ENCODE results near the gene INTS7.
"Not testable (repeated sequence)": the region's sequence is repeated elsewhere in the genome, so short reads cannot be mapped to it uniquely, and the experiment has no call there.

The INTS7 gene

GRCh38 chr1:212034516-212035122 is 738 bp downstream of the INTS7 start:
- no peak for DNase-seq

- DNase-seq: no peak
Observed at GRCh38 chr1:212030936-212031528, 4.3 kb downstream of the INTS7 start.

- DNase-seq: not testable (repeated sequence)
Observed at GRCh38 chr1:212027727-212028126, 7.6 kb downstream of the INTS7 start.

GRCh38 chr1:212024469-212025149 is 10.7 kb downstream of the INTS7 start:
- DNase-seq: no peak

GRCh38 chr1:212022908-212023307 is 12.4 kb downstream of the INTS7 start:
- DNase-seq: not testable (repeated sequence)

- no peak for DNase-seq
Observed at GRCh38 chr1:212021563-212021962, 13.8 kb downstream of the INTS7 start.

- DNase-seq: no peak
Observed at GRCh38 chr1:212020975-212021374, 14.4 kb downstream of the INTS7 start.

- no peak for DNase-seq
Observed at GRCh38 chr1:212013672-212014071, 21.7 kb downstream of the INTS7 start.

GRCh38 chr1:212012034-212012740 is 23.2 kb downstream of the INTS7 start:
- peak; percentile 41 for DNase-seq

- DNase-seq: no peak
Observed at GRCh38 chr1:212010004-212010403, 25.4 kb downstream of the INTS7 start.

GRCh38 chr1:212009561-212009960 is 25.8 kb downstream of the INTS7 start:
- DNase-seq: no peak

- DNase-seq: no peak
Observed at GRCh38 chr1:212007886-212008285, 27.5 kb downstream of the INTS7 start.

GRCh38 chr1:212007178-212007577 is 28.2 kb downstream of the INTS7 start:
- DNase-seq: no peak

- no peak for DNase-seq
Observed at GRCh38 chr1:212004895-212005608, 30.3 kb downstream of the INTS7 start.

GRCh38 chr1:212002536-212002935 is 32.8 kb downstream of the INTS7 start:
- no peak for DNase-seq

GRCh38 chr1:211997426-211997825 is 37.9 kb downstream of the INTS7 start:
- not testable (repeated sequence) for DNase-seq

GRCh38 chr1:211991695-211992094 is 43.7 kb downstream of the INTS7 start:
- no peak for DNase-seq

- no peak for DNase-seq
Observed at GRCh38 chr1:211986628-211987254, 48.6 kb downstream of the INTS7 start.

- DNase-seq: no peak
Observed at GRCh38 chr1:211985556-211986264, 49.6 kb downstream of the INTS7 start.

GRCh38 chr1:211978596-211978995 is 56.8 kb downstream of the INTS7 start:
- no peak for DNase-seq

- DNase-seq: no peak
Observed at GRCh38 chr1:211975152-211975941, 60.0 kb downstream of the INTS7 start.

Data from T-helper 9 cell (primary cell).